Mesothelial cell of epicardium (in vitro differentiated cells): ENCODE results near the gene PTPRZ1. TPM values are rescaled to one million over a fixed set of nuclear protein-coding genes. Genes with fewer than 3 reads are reported as not detected.

Experiments
- DNase-seq, 2 experiments: peaks; one replicate each; pipeline ENCODE4 v3.0.0; 2021; ENCODE audit warnings: low spot score in 2 of 2; ENCODE audit not compliant: unreplicated experiment in 2 of 2
- H3K27ac Mint-ChIP-seq: 2 replicates; pipeline ENCODE4 v1.8.0; 2021; ENCODE audit warnings: mixed read lengths
- H3K27me3 Mint-ChIP-seq: 2 replicates; pipeline ENCODE4 v1.8.0; 2021; ENCODE audit warnings: low read depth, mixed read lengths
- H3K36me3 Mint-ChIP-seq: 2 replicates; pipeline ENCODE4 v1.8.0; 2021; ENCODE audit warnings: mixed read lengths
- H3K4me1 Mint-ChIP-seq: 2 replicates; pipeline ENCODE4 v1.8.0; 2021; ENCODE audit warnings: mixed read lengths
- H3K4me3 Mint-ChIP-seq: 2 replicates; pipeline ENCODE4 v1.8.0; 2021; ENCODE audit warnings: mild to moderate bottlenecking, moderate library complexity, mixed read lengths
- H3K9me3 Mint-ChIP-seq: 2 replicates; pipeline ENCODE4 v1.8.0; 2021; ENCODE audit warnings: mixed read lengths
- total RNA-seq: library from RNA; stranded (reverse); gene quantifications from 3 replicates; pipeline ENCODE4 v1.2.1, GENCODE V29; 2021
- TF ChIP-seq, protein P1 (sequence below): fragments of 200-600 bp; sonication (generic); IDR thresholded peaks from one replicate; pipeline ENCODE4 v1.5.0; 2021; ENCODE audit warnings: antibody characterized with exemption; ENCODE audit not compliant: unreplicated experiment

Gene PTPRZ1
- total RNA-seq, 1 donor from 2014 or later = 3.4 TPM

DNA sequence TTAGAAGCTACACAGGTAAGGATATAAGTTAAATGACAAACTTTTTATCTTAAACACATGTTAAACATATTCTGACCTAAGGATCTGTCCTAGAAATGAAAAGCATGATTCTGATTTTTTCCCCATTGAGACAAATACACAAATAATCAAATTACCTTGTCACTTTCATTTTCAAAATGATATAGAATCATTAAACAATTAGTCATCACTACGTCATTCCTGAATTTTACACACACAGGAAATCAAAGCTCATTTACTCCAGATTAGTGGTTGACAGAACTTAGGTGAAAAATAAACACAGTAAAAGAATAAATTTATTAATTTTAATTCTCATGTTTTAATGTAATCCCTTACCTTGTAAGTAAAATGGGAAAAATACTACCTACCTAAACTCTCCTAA is 182.1 kb downstream of the PTPRZ1 start:
- Mint-ChIP-seq H3K36me3 (no peaks in the 10 kb centered on the region), H3K4me1 (peaks cover 5% of the 10 kb centered on the region), H3K4me3 (no peak overlapping the region), H3K9me3 (no peaks in the 10 kb centered on the region), H3K27ac (no peak overlapping the region), H3K27me3 (no peaks in the 10 kb centered on the region)
- no peak for DNase-seq
- TF ChIP-seq, protein P1, sequence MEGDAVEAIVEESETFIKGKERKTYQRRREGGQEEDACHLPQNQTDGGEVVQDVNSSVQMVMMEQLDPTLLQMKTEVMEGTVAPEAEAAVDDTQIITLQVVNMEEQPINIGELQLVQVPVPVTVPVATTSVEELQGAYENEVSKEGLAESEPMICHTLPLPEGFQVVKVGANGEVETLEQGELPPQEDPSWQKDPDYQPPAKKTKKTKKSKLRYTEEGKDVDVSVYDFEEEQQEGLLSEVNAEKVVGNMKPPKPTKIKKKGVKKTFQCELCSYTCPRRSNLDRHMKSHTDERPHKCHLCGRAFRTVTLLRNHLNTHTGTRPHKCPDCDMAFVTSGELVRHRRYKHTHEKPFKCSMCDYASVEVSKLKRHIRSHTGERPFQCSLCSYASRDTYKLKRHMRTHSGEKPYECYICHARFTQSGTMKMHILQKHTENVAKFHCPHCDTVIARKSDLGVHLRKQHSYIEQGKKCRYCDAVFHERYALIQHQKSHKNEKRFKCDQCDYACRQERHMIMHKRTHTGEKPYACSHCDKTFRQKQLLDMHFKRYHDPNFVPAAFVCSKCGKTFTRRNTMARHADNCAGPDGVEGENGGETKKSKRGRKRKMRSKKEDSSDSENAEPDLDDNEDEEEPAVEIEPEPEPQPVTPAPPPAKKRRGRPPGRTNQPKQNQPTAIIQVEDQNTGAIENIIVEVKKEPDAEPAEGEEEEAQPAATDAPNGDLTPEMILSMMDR = no peak

DNA sequence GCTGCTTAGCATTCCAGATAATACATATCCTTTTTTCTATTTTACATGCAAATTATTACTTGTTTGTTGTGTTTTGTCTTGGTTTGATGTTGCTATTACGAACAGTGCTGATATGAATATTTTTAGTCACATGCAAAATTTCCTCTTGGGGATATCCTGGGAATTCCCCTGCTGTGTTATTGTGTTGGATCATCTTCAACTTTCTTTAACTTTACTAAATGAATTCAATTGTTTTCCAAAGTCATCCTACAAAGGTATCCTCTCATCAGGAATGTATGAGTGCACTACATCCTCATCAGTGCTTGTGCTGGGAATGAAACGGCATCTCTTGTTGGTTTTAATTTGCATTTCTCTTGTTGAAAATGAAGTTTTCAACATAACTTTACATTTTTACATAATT is 184.0 kb downstream of the PTPRZ1 start:
- no peak overlapping the region for H3K4me3 Mint-ChIP-seq
- H3K27me3 Mint-ChIP-seq = no peaks in the 10 kb centered on the region
- no peaks in the 10 kb centered on the region for H3K9me3 Mint-ChIP-seq
- peaks cover 5% of the 10 kb centered on the region for H3K4me1 Mint-ChIP-seq
- no peak for DNase-seq
- TF ChIP-seq, protein P1 = no peak
- H3K36me3 Mint-ChIP-seq = no peaks in the 10 kb centered on the region
- H3K27ac Mint-ChIP-seq = no peak overlapping the region

DNA sequence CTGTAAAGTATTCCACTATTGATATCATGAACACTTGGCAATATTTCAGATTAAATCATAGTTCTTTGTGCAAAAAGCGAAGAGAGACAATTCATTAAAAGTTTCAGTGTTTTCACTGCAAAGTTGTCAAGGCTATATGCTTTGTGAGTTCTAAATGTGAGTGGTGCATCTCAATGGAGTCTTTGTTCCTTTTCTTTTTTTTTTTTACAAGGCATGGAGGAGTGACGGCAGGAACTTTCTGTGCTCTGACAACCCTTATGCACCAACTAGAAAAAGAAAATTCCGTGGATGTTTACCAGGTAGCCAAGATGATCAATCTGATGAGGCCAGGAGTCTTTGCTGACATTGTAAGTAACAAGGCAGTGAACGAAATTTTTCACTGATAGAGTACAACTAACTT is 186.6 kb downstream of the PTPRZ1 start:
- H3K4me3 Mint-ChIP-seq = no peak overlapping the region
- H3K4me1 Mint-ChIP-seq = peaks cover 9% of the 10 kb centered on the region
- H3K36me3 Mint-ChIP-seq = no peaks in the 10 kb centered on the region
- H3K27me3 Mint-ChIP-seq = no peaks in the 10 kb centered on the region
- no peaks in the 10 kb centered on the region for H3K9me3 Mint-ChIP-seq
- no peak overlapping the region for H3K27ac Mint-ChIP-seq
- TF ChIP-seq, protein P1 = no peak
- DNase-seq = no peak

DNA sequence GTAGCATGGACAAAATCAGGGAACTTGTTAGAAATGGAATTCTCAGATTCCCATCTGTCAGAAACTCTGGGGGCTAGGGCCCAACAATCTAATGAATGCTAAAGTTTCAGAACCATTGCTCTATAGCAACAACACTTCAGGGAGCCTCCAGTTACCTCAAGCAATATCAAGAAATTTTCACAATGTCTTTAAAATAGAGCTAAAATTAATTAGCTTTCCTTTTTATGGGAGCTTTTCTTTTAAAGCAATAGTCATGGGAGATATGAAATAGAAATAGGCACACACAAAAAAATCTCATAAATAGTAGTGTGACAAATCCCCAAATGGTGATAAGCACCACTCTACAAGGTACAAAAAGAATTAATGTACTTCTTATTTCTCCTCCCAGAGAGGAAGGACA is 190.2 kb downstream of the PTPRZ1 start:
- no peak for DNase-seq
- Mint-ChIP-seq H3K4me1 (peaks cover 9% of the 10 kb centered on the region), H3K27ac (no peak overlapping the region), H3K27me3 (no peaks in the 10 kb centered on the region), H3K36me3 (no peaks in the 10 kb centered on the region), H3K4me3 (no peak overlapping the region), H3K9me3 (no peaks in the 10 kb centered on the region)
- TF ChIP-seq, protein P1 = no peak

DNA sequence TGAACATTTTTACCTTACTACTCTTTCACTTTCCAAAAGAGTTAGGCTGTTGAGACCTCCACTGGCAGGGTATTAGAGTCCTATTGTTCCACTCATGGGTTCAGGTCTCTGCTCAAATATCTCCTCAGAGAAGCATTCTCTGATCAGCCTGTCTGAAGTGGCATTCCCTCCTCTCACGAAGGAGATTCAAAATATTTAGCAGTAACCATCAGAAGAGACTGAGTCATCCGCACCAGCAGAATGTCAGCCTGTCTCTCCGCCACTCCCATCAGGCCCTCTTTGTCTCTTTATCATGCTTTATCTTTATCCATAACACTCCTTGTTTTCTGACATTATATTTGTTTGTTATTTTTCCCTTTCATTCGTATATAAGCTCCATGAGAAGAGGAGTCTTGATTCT is 192.0 kb downstream of the PTPRZ1 start:
- no peak for DNase-seq
- no peaks in the 10 kb centered on the region for H3K27me3 Mint-ChIP-seq
- peaks cover 3% of the 10 kb centered on the region for H3K4me1 Mint-ChIP-seq
- TF ChIP-seq, protein P1 = no peak
- no peak overlapping the region for H3K27ac Mint-ChIP-seq
- H3K4me3 Mint-ChIP-seq = no peak overlapping the region
- no peaks in the 10 kb centered on the region for H3K9me3 Mint-ChIP-seq
- no peaks in the 10 kb centered on the region for H3K36me3 Mint-ChIP-seq

DNA sequence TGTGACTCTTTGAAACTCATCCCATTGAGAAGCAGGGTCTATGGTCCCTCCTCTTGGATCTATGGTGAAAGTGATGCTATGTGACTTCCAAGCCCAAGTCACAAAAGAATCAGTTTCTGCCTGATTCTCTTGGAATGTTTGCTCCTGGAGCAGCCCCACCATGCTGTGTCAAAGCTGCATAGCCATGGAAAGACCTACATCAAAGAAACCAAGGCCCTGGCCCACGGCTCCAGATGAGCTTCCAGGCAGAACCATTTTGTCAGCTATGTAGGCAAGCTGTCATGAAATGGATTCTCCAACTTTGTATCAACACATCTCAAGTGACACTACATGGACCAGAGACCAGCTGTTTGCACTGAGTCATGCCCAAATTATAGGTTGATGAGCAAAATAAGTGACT is 194.1 kb downstream of the PTPRZ1 start:
- H3K36me3 Mint-ChIP-seq = no peaks in the 10 kb centered on the region
- H3K4me1 Mint-ChIP-seq = peaks cover 3% of the 10 kb centered on the region
- H3K27ac Mint-ChIP-seq = no peak overlapping the region
- H3K4me3 Mint-ChIP-seq = no peak overlapping the region
- no peaks in the 10 kb centered on the region for H3K27me3 Mint-ChIP-seq
- TF ChIP-seq, protein P1 = no peak
- H3K9me3 Mint-ChIP-seq = no peaks in the 10 kb centered on the region
- no peak for DNase-seq
